Ishikawa (cell line): ENCODE results near the gene CHST12.

ENCODE experiments used
- CREB1 ChIP-seq: IDR thresholded peaks from 2 replicates; pipeline ENCODE4 v1.6.1; 2012; ENCODE audit warnings: low read depth
- FOXM1 ChIP-seq: IDR thresholded peaks from 2 replicates; pipeline ENCODE4 v1.6.1; 2012; ENCODE audit warnings: low read depth, borderline replicate concordance
- NFIC ChIP-seq: IDR thresholded peaks from 2 replicates; pipeline ENCODE4 v1.6.1; 2012
- TAF1 ChIP-seq: IDR thresholded peaks from 2 replicates; pipeline ENCODE4 v1.6.1; 2012; ENCODE audit warnings: low read depth, mild to moderate bottlenecking
- TCF12 ChIP-seq: IDR thresholded peaks from 2 replicates; pipeline ENCODE4 v1.6.1; 2012; ENCODE audit warnings: low read depth
- TEAD4 ChIP-seq: IDR thresholded peaks from 2 replicates; pipeline ENCODE4 v1.6.1; 2012
- TF ChIP-seq, protein P1 (sequence below): IDR thresholded peaks from 2 replicates; pipeline ENCODE4 v1.6.1; 2012; ENCODE audit warnings: low read depth, mild to moderate bottlenecking

DNA sequence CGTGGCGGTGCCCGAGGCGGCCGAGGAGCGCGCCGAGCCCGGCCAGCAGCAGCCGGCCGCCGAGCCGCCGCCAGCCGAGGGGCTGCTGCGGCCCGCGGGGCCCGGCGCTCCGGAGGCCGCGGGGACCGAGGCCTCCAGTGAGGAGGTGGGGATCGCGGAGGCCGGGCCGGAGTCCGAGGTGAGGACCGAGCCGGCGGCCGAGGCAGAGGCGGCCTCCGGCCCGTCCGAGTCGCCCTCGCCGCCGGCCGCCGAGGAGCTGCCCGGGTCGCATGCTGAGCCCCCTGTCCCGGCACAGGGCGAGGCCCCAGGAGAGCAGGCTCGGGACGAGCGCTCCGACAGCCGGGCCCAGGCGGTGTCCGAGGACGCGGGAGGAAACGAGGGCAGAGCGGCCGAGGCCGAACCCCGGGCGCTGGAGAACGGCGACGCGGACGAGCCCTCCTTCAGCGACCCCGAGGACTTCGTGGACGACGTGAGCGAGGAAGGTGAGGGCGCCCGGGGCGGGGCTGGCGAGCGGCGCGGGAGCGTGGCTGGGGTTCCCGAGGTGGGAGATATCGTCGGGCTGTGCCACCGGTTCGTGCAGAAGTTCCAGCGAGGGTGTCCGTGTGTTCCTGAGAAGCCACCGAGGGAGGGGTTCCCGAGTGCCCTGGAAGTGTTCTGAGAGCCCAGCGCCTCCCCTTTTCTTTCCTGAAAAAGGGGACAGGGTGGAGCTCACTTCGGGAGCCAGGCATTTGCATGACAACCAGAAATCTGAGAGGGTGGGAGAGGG, 48.3 kb upstream of the CHST12 start:
- TF ChIP-seq, protein P1, sequence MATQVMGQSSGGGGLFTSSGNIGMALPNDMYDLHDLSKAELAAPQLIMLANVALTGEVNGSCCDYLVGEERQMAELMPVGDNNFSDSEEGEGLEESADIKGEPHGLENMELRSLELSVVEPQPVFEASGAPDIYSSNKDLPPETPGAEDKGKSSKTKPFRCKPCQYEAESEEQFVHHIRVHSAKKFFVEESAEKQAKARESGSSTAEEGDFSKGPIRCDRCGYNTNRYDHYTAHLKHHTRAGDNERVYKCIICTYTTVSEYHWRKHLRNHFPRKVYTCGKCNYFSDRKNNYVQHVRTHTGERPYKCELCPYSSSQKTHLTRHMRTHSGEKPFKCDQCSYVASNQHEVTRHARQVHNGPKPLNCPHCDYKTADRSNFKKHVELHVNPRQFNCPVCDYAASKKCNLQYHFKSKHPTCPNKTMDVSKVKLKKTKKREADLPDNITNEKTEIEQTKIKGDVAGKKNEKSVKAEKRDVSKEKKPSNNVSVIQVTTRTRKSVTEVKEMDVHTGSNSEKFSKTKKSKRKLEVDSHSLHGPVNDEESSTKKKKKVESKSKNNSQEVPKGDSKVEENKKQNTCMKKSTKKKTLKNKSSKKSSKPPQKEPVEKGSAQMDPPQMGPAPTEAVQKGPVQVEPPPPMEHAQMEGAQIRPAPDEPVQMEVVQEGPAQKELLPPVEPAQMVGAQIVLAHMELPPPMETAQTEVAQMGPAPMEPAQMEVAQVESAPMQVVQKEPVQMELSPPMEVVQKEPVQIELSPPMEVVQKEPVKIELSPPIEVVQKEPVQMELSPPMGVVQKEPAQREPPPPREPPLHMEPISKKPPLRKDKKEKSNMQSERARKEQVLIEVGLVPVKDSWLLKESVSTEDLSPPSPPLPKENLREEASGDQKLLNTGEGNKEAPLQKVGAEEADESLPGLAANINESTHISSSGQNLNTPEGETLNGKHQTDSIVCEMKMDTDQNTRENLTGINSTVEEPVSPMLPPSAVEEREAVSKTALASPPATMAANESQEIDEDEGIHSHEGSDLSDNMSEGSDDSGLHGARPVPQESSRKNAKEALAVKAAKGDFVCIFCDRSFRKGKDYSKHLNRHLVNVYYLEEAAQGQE, result no peak
- no peak for TF ChIP-seq CREB1
- TF ChIP-seq TCF12, result no peak; the same call in 1 of the 2 replicates
- TF ChIP-seq NFIC, result no peak
- no peak for TF ChIP-seq TAF1
- no peak for TF ChIP-seq FOXM1
- no peak for TF ChIP-seq TEAD4
